ENCODE results near the gene IRF2BP1.

DNA sequence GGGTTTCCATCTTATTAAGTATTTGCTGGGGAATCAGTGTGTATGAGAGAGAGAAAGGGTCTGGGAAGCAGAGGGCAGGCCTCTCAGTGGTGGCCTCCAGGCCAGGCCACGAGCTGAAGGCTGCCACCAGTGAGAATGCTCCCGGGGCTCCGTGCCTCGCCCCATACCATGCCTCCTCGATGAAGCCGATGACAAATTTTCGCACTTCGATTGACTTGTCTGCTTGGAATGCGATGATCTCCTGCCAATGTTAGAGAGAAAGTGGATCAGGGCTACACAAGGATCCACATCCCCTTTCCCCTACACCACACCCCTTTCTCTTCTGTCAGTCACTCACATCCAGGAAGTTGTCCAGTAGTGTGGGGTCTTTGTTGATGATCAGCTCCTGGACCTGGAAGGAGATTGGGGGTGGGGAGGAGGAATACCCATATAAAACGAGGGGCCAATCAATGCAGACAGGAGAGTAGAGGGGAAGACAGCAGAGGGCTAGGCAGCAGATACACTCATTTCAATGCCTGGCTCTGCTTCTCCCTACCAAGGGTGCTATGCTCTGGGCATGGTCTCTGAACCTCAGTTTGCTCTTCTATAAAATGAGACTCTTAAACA is 33.7 kb downstream of the IRF2BP1 start:
- TF ChIP-seq, protein P1, sequence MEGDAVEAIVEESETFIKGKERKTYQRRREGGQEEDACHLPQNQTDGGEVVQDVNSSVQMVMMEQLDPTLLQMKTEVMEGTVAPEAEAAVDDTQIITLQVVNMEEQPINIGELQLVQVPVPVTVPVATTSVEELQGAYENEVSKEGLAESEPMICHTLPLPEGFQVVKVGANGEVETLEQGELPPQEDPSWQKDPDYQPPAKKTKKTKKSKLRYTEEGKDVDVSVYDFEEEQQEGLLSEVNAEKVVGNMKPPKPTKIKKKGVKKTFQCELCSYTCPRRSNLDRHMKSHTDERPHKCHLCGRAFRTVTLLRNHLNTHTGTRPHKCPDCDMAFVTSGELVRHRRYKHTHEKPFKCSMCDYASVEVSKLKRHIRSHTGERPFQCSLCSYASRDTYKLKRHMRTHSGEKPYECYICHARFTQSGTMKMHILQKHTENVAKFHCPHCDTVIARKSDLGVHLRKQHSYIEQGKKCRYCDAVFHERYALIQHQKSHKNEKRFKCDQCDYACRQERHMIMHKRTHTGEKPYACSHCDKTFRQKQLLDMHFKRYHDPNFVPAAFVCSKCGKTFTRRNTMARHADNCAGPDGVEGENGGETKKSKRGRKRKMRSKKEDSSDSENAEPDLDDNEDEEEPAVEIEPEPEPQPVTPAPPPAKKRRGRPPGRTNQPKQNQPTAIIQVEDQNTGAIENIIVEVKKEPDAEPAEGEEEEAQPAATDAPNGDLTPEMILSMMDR (IDR thresholded peaks at IDR 0.05; ENCODE audit: insufficient read depth, low read length) = no peak
- TF ChIP-seq POLR2AphosphoS5 (IDR thresholded peaks at IDR 0.05; ENCODE audit: low read depth) (no peak), SPI1 (IDR thresholded peaks at IDR 0.05; ENCODE audit: borderline replicate concordance, low read depth) (no peak)
- TF ChIP-seq, protein P2, sequence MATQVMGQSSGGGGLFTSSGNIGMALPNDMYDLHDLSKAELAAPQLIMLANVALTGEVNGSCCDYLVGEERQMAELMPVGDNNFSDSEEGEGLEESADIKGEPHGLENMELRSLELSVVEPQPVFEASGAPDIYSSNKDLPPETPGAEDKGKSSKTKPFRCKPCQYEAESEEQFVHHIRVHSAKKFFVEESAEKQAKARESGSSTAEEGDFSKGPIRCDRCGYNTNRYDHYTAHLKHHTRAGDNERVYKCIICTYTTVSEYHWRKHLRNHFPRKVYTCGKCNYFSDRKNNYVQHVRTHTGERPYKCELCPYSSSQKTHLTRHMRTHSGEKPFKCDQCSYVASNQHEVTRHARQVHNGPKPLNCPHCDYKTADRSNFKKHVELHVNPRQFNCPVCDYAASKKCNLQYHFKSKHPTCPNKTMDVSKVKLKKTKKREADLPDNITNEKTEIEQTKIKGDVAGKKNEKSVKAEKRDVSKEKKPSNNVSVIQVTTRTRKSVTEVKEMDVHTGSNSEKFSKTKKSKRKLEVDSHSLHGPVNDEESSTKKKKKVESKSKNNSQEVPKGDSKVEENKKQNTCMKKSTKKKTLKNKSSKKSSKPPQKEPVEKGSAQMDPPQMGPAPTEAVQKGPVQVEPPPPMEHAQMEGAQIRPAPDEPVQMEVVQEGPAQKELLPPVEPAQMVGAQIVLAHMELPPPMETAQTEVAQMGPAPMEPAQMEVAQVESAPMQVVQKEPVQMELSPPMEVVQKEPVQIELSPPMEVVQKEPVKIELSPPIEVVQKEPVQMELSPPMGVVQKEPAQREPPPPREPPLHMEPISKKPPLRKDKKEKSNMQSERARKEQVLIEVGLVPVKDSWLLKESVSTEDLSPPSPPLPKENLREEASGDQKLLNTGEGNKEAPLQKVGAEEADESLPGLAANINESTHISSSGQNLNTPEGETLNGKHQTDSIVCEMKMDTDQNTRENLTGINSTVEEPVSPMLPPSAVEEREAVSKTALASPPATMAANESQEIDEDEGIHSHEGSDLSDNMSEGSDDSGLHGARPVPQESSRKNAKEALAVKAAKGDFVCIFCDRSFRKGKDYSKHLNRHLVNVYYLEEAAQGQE (IDR thresholded peaks at IDR 0.05; ENCODE audit: insufficient replicate concordance, low read depth) = no peak

All from HL-60 (cell line).